MG63 (cell line): ENCODE measurements around the gene SIRT3. TPM values are rescaled to one million over a fixed set of nuclear protein-coding genes. Genes with fewer than 3 reads are reported as not detected.
"Not testable (repeated sequence)": the region's sequence is repeated elsewhere in the genome, so short reads cannot be mapped to it uniquely, and the experiment has no call there.

Source experiments
- DNase-seq: peaks from one replicate; pipeline ENCODE4 v3.0.0-alpha.2; 2020
- H3K27me3 ChIP-seq: fragments of 250-450 bp; sonication (Bioruptor Pico); 2 replicates; pipeline ENCODE4 v1.5.1; 2020; ENCODE audit warnings: mild to moderate bottlenecking, moderate library complexity
- H3K36me3 ChIP-seq: fragments of 250-450 bp; sonication (Bioruptor Pico); 2 replicates; pipeline ENCODE4 v1.5.1; 2020; ENCODE audit warnings: mild to moderate bottlenecking, moderate library complexity
- H3K4me3 ChIP-seq: fragments of 250-450 bp; sonication (Bioruptor Pico); 2 replicates; pipeline ENCODE4 v1.5.1; 2020; ENCODE audit warnings: mild to moderate bottlenecking, moderate library complexity
- H3K9me3 ChIP-seq: fragments of 250-450 bp; sonication (Bioruptor Pico); 2 replicates; pipeline ENCODE4 v1.5.1; 2020; ENCODE audit warnings: mild to moderate bottlenecking, moderate library complexity
- total RNA-seq: library from RNA; depleted of rRNA; stranded (reverse); fragments of >200 nt; shearing (Covaris generic); gene quantifications from 2 replicates; pipeline ENCODE4 v1.2.3, GENCODE V29; 2014; ENCODE audit warnings: low replicate concordance

SIRT3 gene
- total RNA-seq, 1 experiment from 2014 or later = 24.9 TPM

GRCh38 chr11:276219-276618, 40.1 kb upstream of the SIRT3 start:
- DNase-seq = no peak
- H3K27me3 ChIP-seq = peaks cover 22% of the 10 kb centered on the region
- H3K36me3 ChIP-seq = no peaks in the 10 kb centered on the region
- H3K9me3 ChIP-seq = peaks cover 5% of the 10 kb centered on the region; the same call in 1 of the 2 replicates
- no peak overlapping the region for H3K4me3 ChIP-seq

GRCh38 chr11:272931-273198, 36.7 kb upstream of the SIRT3 start:
- peaks cover 5% of the 10 kb centered on the region; the same call in 1 of the 2 replicates for H3K9me3 ChIP-seq
- no peak for DNase-seq
- no peaks in the 10 kb centered on the region for H3K27me3 ChIP-seq

GRCh38 chr11:272195-272930, 36.2 kb upstream of the SIRT3 start:
- H3K36me3 ChIP-seq = no peaks in the 10 kb centered on the region
- peaks cover 5% of the 10 kb centered on the region; the same call in 1 of the 2 replicates for H3K9me3 ChIP-seq
- no peaks in the 10 kb centered on the region for H3K27me3 ChIP-seq
- H3K4me3 ChIP-seq = no peak overlapping the region
- DNase-seq = no peak

More at GRCh38 chr11:272931-273198, 36.7 kb upstream of the SIRT3 start:
- Histone ChIP-seq H3K36me3 (no peaks in the 10 kb centered on the region), H3K4me3 (no peak overlapping the region)

GRCh38 chr11:271319-271715, 35.2 kb upstream of the SIRT3 start:
- Histone ChIP-seq H3K36me3 (no peaks in the 10 kb centered on the region), H3K9me3 (peaks cover 3% of the 10 kb centered on the region; the same call in 1 of the 2 replicates), H3K27me3 (no peaks in the 10 kb centered on the region), H3K4me3 (no peak overlapping the region)
- DNase-seq = no peak

- peaks cover 2% of the 10 kb centered on the region; the same call in 1 of the 2 replicates for H3K9me3 ChIP-seq
- no peaks in the 10 kb centered on the region for H3K36me3 ChIP-seq
- no peak for DNase-seq
- no peaks in the 10 kb centered on the region for H3K27me3 ChIP-seq
- no peak overlapping the region for H3K4me3 ChIP-seq
Measured at GRCh38 chr11:270451-271318, 34.5 kb upstream of the SIRT3 start.

GRCh38 chr11:269146-269890, 33.2 kb upstream of the SIRT3 start:
- H3K27me3 ChIP-seq = no peaks in the 10 kb centered on the region
- H3K9me3 ChIP-seq = peaks cover 3% of the 10 kb centered on the region; the same call in 1 of the 2 replicates
- H3K36me3 ChIP-seq = no peaks in the 10 kb centered on the region
- DNase-seq = no peak
- peak overlapping the region; percentile 32 for H3K4me3 ChIP-seq

GRCh38 chr11:268716-269145, 32.6 kb upstream of the SIRT3 start:
- H3K36me3 ChIP-seq, H3K27me3 ChIP-seq, H3K9me3 ChIP-seq: not testable (repeated sequence)
- DNase-seq = peak; percentile 86
- peak overlapping the region; percentile 32 for H3K4me3 ChIP-seq

- Histone ChIP-seq H3K9me3 (peaks cover 3% of the 10 kb centered on the region; the same call in 1 of the 2 replicates), H3K27me3 (no peaks in the 10 kb centered on the region), H3K36me3 (no peaks in the 10 kb centered on the region), H3K4me3 (no peak overlapping the region)
- DNase-seq = peak; percentile 33
Measured at GRCh38 chr11:267491-267994, 31.4 kb upstream of the SIRT3 start.

GRCh38 chr11:266676-267439, 30.7 kb upstream of the SIRT3 start:
- Histone ChIP-seq H3K9me3 (peaks cover 3% of the 10 kb centered on the region; the same call in 1 of the 2 replicates), H3K4me3 (no peak overlapping the region), H3K36me3 (no peaks in the 10 kb centered on the region), H3K27me3 (no peaks in the 10 kb centered on the region)
- no peak for DNase-seq

GRCh38 chr11:261624-262023, 25.5 kb upstream of the SIRT3 start:
- Histone ChIP-seq H3K9me3 (peaks cover 3% of the 10 kb centered on the region; the same call in 1 of the 2 replicates), H3K36me3 (no peaks in the 10 kb centered on the region), H3K27me3 (no peaks in the 10 kb centered on the region), H3K4me3 (no peak overlapping the region)
- no peak for DNase-seq

GRCh38 chr11:259413-259812, 23.3 kb upstream of the SIRT3 start:
- H3K9me3 ChIP-seq = no peaks in the 10 kb centered on the region
- H3K27me3 ChIP-seq = no peaks in the 10 kb centered on the region
- no peak for DNase-seq
- H3K36me3 ChIP-seq = no peaks in the 10 kb centered on the region
- H3K4me3 ChIP-seq = no peak overlapping the region

- no peak for DNase-seq
- no peaks in the 10 kb centered on the region; the same call in 1 of the 2 replicates for H3K36me3 ChIP-seq
Measured at GRCh38 chr11:257766-258493, 21.8 kb upstream of the SIRT3 start.

GRCh38 chr11:256952-257737, 21.0 kb upstream of the SIRT3 start:
- no peaks in the 10 kb centered on the region for H3K9me3 ChIP-seq
- H3K4me3 ChIP-seq = no peak overlapping the region
- H3K27me3 ChIP-seq = no peaks in the 10 kb centered on the region
- DNase-seq = no peak
- H3K36me3 ChIP-seq = no peaks in the 10 kb centered on the region; the same call in 1 of the 2 replicates

More at GRCh38 chr11:257766-258493, 21.8 kb upstream of the SIRT3 start:
- H3K9me3 ChIP-seq = no peaks in the 10 kb centered on the region
- no peak overlapping the region for H3K4me3 ChIP-seq
- no peaks in the 10 kb centered on the region for H3K27me3 ChIP-seq

GRCh38 chr11:255816-256215, 19.7 kb upstream of the SIRT3 start:
- H3K36me3 ChIP-seq = peaks cover 13% of the 10 kb centered on the region
- H3K9me3 ChIP-seq = no peaks in the 10 kb centered on the region
- no peak for DNase-seq
- H3K4me3 ChIP-seq = no peak overlapping the region
- no peaks in the 10 kb centered on the region for H3K27me3 ChIP-seq

- no peak overlapping the region for H3K4me3 ChIP-seq
- H3K9me3 ChIP-seq = no peaks in the 10 kb centered on the region
- H3K27me3 ChIP-seq = no peaks in the 10 kb centered on the region
- DNase-seq = no peak
- H3K36me3 ChIP-seq = peaks cover 20% of the 10 kb centered on the region
Measured at GRCh38 chr11:255176-255575, 19.0 kb upstream of the SIRT3 start.
